Activated naive CD4-positive, alpha-beta T cell treated with anti-CD3 and anti-CD28 coated beads for 36 hours (primary cell): ENCODE results near the gene NEK11. TPM values are rescaled to one million over a fixed set of nuclear protein-coding genes. Genes with fewer than 3 reads are reported as not detected.

Source experiments
- CTCF ChIA-PET: fragments of 350-600 bp; sonication (Branson Sonifier 250); formaldehyde crosslinking; loops from one replicate; lab custom pipeline; 2021; ENCODE audit warnings: antibody characterized with exemption; lab: Charles Lee
- DNase-seq: peaks from one replicate; pipeline ENCODE4 v3.0.0-alpha.2; 2020
- H3K27ac Mint-ChIP-seq: one replicate; pipeline ENCODE4 v1.8.0; 2021; ENCODE audit warnings: mild to moderate bottlenecking, mixed read lengths
- H3K27me3 Mint-ChIP-seq: one replicate; pipeline ENCODE4 v1.8.0; 2021; ENCODE audit warnings: low read depth, mixed read lengths
- H3K36me3 Mint-ChIP-seq: one replicate; pipeline ENCODE4 v1.8.0; 2021; ENCODE audit warnings: low read depth, mixed read lengths
- H3K4me1 Mint-ChIP-seq: one replicate; pipeline ENCODE4 v1.8.0; 2021; ENCODE audit warnings: low read depth, mixed read lengths
- H3K4me3 Mint-ChIP-seq: one replicate; pipeline ENCODE4 v1.8.0; 2021; ENCODE audit warnings: mild to moderate bottlenecking, moderate library complexity, mixed read lengths
- H3K9me3 Mint-ChIP-seq: one replicate; pipeline ENCODE4 v1.8.0; 2021; ENCODE audit warnings: mixed read lengths
- intact Hi-C: fragments of 100-400 bp; cut with micrococcal nuclease; formaldehyde crosslinking; loops from one replicate; pipeline ENCODE4 v1.15.1; 2023
- total RNA-seq, 2 experiments: library from RNA; stranded (reverse); gene quantifications; one replicate each; pipeline ENCODE4 v1.2.3, GENCODE V29; 2021

Gene NEK11
- total RNA-seq, 2 experiments from 2014 or later: 1.1 to 1.9 TPM

- intact Hi-C loops: no loop called here
- Mint-ChIP-seq H3K9me3 (no peaks in the 10 kb centered on the region), H3K4me1 (no peaks in the 10 kb centered on the region), H3K36me3 (no peaks in the 10 kb centered on the region), H3K27ac (no peak overlapping the region), H3K4me3 (no peak overlapping the region), H3K27me3 (no peaks in the 10 kb centered on the region)
- DNase-seq: no peak
- CTCF ChIA-PET: no interaction called here
Measured at GRCh38 chr3:131167867-131168266, 141.2 kb downstream of the NEK11 start.

DNA sequence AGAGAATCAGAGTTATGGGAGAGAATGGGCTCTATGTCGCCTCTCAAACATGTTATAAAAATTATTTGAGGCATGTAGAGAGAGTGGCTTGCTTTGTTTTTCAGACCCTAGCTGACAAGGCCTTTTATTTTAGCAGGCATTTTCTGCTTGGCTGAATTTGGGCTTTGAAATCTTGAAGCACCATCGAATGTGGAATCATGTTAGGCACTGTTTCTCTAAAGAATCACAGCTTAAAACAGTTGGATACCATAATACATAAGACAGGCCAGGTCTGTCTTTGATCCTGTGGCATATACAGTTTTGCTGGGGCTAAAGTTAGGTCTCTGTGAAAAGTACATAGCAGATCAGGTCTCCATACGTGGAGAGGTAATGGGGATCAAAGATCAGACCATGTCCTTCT is 142.7 kb downstream of the NEK11 start:
- intact Hi-C loops: no loop called here
- no peaks in the 10 kb centered on the region for H3K27me3 Mint-ChIP-seq
- H3K4me3 Mint-ChIP-seq: no peak overlapping the region
- DNase-seq: no peak
- CTCF ChIA-PET: no interaction called here
- no peaks in the 10 kb centered on the region for H3K9me3 Mint-ChIP-seq
- H3K4me1 Mint-ChIP-seq: peaks cover 3% of the 10 kb centered on the region
- no peak overlapping the region for H3K27ac Mint-ChIP-seq
- H3K36me3 Mint-ChIP-seq: peaks cover 1% of the 10 kb centered on the region

GRCh38 chr3:131172502-131173200 is 146.0 kb downstream of the NEK11 start:
- CTCF ChIA-PET: no interaction called here
- Mint-ChIP-seq H3K9me3 (no peaks in the 10 kb centered on the region), H3K36me3 (peaks cover 1% of the 10 kb centered on the region), H3K27ac (no peak overlapping the region), H3K4me3 (no peak overlapping the region), H3K4me1 (peaks cover 9% of the 10 kb centered on the region), H3K27me3 (no peaks in the 10 kb centered on the region)
- no peak for DNase-seq
- intact Hi-C loops: no loop called here

DNA sequence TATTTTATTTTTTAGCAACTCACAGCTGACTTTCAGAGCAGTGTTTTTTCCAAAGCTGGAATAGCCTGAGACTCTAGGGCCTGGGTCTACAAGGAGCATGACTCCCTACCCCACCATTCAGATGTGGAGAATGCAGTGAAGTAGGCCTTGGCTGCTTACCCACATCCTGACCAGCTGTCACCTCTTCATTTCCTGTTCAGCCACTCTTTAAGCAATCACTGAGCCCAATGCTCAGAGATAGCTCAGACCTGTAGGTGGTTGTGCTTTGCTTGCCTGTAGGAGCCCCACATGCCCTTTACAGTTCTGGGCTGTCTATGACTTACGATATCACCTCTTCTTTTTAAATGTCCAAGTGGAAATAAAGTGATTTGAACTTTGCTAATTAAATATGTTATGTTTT is 148.1 kb downstream of the NEK11 start:
- no peak overlapping the region for H3K4me3 Mint-ChIP-seq
- H3K9me3 Mint-ChIP-seq: no peaks in the 10 kb centered on the region
- H3K4me1 Mint-ChIP-seq: peaks cover 9% of the 10 kb centered on the region
- no peak overlapping the region for H3K27ac Mint-ChIP-seq
- intact Hi-C loops: no loop called here
- CTCF ChIA-PET: interaction anchor here (0.6 kb wide), 1 partner anchor 95 kb away, joined by 4 read pairs; no protein-coding TSS in a partner anchor
- H3K36me3 Mint-ChIP-seq: peaks cover 1% of the 10 kb centered on the region
- no peaks in the 10 kb centered on the region for H3K27me3 Mint-ChIP-seq
- peak; percentile 30 for DNase-seq

DNA sequence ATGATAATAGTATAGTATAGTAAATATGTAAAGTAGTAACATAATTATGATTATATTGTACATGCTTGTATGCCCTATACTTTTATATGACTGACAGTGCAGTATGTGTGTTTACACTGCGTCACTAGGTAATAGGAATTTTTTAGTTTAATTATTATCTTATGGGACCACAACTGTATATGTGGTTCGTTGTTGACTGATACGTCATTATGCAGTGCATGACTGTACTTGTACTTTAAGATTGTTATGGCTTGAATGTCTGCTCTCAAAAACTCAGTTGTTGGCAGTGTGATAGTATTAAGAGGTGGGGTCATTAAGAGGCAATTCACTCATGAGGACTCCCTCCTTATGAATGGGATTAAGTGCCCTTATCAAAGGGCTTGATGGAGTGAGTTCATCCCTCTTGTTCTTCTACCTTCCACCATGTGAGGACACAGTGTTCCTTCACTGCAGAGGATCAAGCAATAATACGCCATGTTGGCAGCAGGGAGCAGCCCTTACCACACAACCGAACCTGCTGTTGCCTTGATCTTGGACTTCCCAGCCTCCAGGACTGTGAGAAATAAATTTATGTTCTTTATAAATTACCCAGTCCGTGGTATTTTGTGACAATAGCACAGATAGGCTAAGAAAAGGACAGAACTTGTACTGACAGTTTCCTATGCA is 152.2 kb downstream of the NEK11 start:
- CTCF ChIA-PET: no interaction called here
- H3K27me3 Mint-ChIP-seq: no peaks in the 10 kb centered on the region
- intact Hi-C loops: no loop called here
- no peak overlapping the region for H3K4me3 Mint-ChIP-seq
- peaks cover under 1% of the 10 kb centered on the region for H3K36me3 Mint-ChIP-seq
- no peak overlapping the region for H3K27ac Mint-ChIP-seq
- DNase-seq: no peak
- H3K4me1 Mint-ChIP-seq: peaks cover 6% of the 10 kb centered on the region
- H3K9me3 Mint-ChIP-seq: peaks cover 3% of the 10 kb centered on the region

DNA sequence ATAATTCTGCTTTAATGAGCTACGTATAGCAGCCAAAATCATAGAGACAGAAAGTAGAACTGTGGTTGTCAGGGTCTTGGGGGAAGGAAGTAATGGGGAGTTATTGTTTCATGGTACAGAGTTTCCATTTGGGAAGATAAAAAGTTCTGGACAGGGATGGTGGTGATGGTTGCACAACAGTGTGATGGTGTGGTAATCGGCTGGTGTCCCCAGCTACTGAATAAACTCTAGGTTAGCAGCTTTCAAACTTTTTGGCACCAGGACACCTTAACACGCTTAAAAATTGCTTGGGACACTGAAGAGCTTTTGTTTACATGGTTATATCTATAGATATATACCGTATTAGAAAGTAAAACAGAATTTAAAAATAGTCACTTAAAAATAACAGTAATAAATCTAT is 166.0 kb downstream of the NEK11 start:
- Mint-ChIP-seq H3K4me1 (no peaks in the 10 kb centered on the region), H3K27ac (no peak overlapping the region), H3K4me3 (no peak overlapping the region), H3K27me3 (no peaks in the 10 kb centered on the region), H3K9me3 (no peaks in the 10 kb centered on the region), H3K36me3 (no peaks in the 10 kb centered on the region)
- CTCF ChIA-PET: no interaction called here
- no peak for DNase-seq
- intact Hi-C loops: no loop called here

DNA sequence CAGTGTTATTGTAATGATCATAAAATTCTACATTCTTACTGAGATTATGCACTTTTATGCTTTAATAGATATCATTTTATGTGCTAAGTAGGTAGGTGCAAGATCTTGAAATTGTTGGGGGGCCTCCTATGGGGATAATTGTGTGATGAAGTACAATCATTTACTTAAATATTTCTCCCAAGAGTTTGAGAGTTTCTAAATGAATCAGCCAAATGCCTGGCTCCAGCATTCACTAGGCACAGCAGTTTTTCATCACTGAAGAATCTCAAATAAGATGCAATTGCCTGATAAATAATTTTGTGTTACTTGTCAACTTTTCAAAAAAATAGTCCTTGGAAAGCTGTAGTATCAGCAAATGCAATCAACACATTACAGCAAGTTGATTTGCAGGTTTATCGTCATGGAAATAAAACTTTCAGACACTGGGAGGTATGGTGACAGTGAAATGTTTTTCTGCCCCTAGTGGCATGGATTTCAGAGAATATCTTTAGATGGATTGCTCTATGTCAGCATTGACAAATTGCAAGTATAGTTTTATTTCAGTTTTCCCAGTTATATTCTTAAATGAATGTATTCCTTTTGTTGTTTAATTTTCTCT is 167.1 kb downstream of the NEK11 start:
- CTCF ChIA-PET: no interaction called here
- no peak overlapping the region for H3K27ac Mint-ChIP-seq
- H3K27me3 Mint-ChIP-seq: no peaks in the 10 kb centered on the region
- no peaks in the 10 kb centered on the region for H3K4me1 Mint-ChIP-seq
- H3K4me3 Mint-ChIP-seq: no peak overlapping the region
- no peaks in the 10 kb centered on the region for H3K9me3 Mint-ChIP-seq
- no peaks in the 10 kb centered on the region for H3K36me3 Mint-ChIP-seq
- DNase-seq: no peak
- intact Hi-C loops: no loop called here

DNA sequence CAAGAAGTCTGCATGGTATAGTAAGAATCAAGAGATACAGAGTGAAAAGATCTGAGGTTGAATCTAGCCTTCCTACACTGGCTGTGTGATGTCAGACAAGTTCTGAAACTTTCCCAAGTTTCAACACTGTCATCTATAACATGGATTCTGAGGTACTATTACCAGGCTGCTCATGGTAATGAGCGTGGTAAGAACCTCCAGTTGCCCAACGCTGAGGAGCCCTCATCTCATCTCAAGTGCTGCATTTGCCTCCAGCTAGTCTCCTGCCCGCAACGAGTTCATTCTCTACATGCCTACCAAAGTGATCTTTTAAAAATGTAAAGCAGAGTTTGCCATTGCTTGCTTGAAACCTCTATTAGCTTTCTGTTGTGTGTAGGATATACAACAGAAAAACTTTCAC is 168.1 kb downstream of the NEK11 start:
- Mint-ChIP-seq H3K4me1 (no peaks in the 10 kb centered on the region), H3K36me3 (peaks cover 2% of the 10 kb centered on the region), H3K27me3 (no peaks in the 10 kb centered on the region), H3K9me3 (peaks cover 4% of the 10 kb centered on the region), H3K4me3 (no peak overlapping the region), H3K27ac (no peak overlapping the region)
- no peak for DNase-seq
- CTCF ChIA-PET: no interaction called here
- intact Hi-C loops: no loop called here

DNA sequence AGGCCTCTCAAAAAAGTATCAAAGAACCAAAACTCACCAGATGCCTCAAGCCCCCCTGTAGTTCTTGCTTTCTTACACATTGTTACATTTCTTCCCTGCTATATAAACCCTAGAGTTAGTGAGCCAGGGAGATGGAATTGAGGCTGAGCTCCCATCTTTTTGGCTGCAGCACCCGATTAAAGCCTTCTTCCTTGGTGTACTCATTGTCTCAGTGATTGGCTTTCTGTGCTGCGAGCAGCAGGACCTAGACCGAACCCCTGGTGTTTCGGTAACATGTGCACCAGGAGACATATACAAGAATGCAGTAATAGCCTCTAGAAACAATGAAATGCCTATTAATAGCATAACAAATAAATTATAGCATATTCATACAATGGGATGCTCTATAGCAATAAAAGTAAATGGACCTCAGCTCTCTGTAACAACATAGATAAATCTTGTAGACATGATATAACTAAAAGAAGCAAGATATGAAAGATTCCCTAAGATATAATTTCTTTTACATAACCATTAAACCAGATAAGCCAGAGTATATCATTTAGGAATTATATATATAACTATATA is 174.0 kb downstream of the NEK11 start:
- CTCF ChIA-PET: no interaction called here
- Mint-ChIP-seq H3K4me1 (no peaks in the 10 kb centered on the region), H3K9me3 (peaks cover 20% of the 10 kb centered on the region), H3K27ac (no peak overlapping the region), H3K4me3 (no peak overlapping the region), H3K36me3 (peaks cover 3% of the 10 kb centered on the region), H3K27me3 (no peaks in the 10 kb centered on the region)
- no peak for DNase-seq
- intact Hi-C loops: no loop called here

GRCh38 chr3:131216330-131216729 is 189.7 kb downstream of the NEK11 start:
- intact Hi-C loops: no loop called here
- Mint-ChIP-seq H3K4me3 (no peak overlapping the region), H3K27ac (no peak overlapping the region), H3K27me3 (no peaks in the 10 kb centered on the region), H3K4me1 (no peaks in the 10 kb centered on the region), H3K9me3 (peaks cover 1% of the 10 kb centered on the region), H3K36me3 (no peaks in the 10 kb centered on the region)
- no peak for DNase-seq
- CTCF ChIA-PET: no interaction called here

DNA sequence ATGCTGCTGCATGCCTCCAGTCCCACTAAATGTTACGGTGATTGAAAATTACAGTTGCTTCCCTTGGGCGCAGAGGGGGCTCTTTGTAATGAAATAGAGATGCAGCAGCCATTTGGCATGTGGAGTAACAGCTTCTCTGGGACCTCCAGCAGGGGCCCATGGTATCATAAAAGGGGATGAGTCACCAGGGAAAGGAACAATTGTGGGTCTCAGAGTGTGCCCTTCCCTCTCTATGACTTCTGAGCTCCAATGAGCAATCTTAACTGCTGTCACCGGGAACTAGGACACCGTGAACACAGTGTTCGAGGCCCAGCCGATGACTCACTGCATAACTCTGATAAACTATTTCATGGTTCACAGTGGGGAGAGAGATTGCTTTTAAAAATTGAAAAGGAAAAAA is 190.1 kb downstream of the NEK11 start:
- H3K9me3 Mint-ChIP-seq: peaks cover 1% of the 10 kb centered on the region

DNA sequence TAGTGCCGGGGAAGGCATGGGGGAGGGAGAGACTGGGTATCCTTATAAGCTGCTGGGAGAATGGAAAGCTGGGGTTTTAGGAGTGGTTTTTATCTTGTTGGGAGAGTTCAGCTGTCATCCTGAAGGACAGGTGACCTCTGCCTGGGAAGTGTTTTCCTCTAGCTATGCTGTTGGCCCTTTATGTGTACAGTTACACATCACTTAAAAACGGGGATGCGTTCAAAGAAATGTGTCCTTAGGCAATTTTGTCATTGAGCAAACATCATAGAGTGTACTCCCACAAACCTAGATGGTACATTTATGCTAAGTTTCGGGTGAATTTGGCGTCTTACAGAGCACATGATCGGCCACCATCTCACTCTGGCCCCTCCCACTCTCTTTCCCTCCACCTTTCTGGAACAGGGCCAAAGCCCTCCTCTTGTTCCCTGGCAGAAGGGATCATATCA is 190.6 kb downstream of the NEK11 start:
- no peak for DNase-seq
- Mint-ChIP-seq H3K4me1 (no peaks in the 10 kb centered on the region), H3K4me3 (no peak overlapping the region), H3K9me3 (peaks cover 1% of the 10 kb centered on the region), H3K27me3 (no peaks in the 10 kb centered on the region), H3K36me3 (no peaks in the 10 kb centered on the region), H3K27ac (no peak overlapping the region)
- CTCF ChIA-PET: no interaction called here
- intact Hi-C loops: no loop called here

More for the DNA sequence above, 190.1 kb downstream of the NEK11 start:
- no peaks in the 10 kb centered on the region for H3K27me3 Mint-ChIP-seq
- intact Hi-C loops: no loop called here
- H3K4me1 Mint-ChIP-seq: no peaks in the 10 kb centered on the region
- H3K36me3 Mint-ChIP-seq: no peaks in the 10 kb centered on the region
- H3K27ac Mint-ChIP-seq: no peak overlapping the region
- CTCF ChIA-PET: no interaction called here
- DNase-seq: no peak
- H3K4me3 Mint-ChIP-seq: no peak overlapping the region
